ENCODE measurements around the gene NPIPA7. TPM values are rescaled to one million over a fixed set of nuclear protein-coding genes. Genes with fewer than 3 reads are reported as not detected.
"Not testable (repeated sequence)": the region's sequence is repeated elsewhere in the genome, so short reads cannot be mapped to it uniquely, and the experiment has no call there.

Gene NPIPA7
- total RNA-seq, 1 donor from 2014 or later, result 11.4 TPM

DNA sequence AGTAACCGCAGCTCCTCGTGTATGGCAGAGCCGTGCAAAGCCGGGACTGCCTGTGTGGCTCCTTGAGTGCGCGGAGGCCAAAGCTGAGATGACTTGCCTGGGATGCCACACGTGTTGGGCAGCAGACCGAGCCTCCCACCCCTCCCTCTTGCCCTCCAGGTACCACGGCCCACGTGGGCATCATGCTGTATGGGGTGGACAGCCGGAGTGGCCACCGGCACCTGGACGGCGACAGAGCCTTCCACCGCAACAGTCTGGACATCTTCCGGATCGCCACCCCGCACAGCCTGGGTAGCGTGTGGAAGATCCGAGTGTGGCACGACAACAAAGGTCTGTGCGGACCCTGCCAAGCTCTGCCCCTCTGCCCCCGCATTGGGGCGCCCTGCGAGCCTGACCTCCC is 4.7 kb upstream of the NPIPA7 start:
- not testable (repeated sequence) for H3K9me3 Mint-ChIP-seq (ENCODE audit: low read depth); H3K4me3 Mint-ChIP-seq (ENCODE audit: low read depth); H3K27me3 Mint-ChIP-seq; H3K4me1 Mint-ChIP-seq (ENCODE audit: low read depth); DNase-seq (ENCODE audit: low spot score, unreplicated experiment); H3K36me3 Mint-ChIP-seq (ENCODE audit: insufficient read depth); H3K27ac Mint-ChIP-seq

DNA sequence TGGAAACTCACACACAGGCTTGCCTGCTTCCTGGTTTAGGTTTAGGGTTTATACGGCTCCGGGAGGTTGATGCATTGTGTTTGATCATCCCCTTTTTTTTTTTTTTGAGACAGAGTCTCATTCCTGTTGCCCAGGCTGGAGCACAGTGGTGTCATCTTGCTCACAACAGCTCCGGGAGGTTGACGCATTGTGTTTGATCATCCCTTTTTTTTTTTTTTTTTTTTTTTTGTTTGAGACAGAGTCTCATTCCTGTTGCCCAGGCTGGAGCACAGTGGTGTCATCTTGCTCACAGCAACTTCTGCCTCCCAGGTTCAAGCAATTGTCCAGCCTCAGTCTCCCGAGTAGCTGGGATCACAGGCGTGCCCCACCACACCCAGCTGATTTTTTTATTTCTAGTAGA is 20.7 kb downstream of the NPIPA7 start:
- not testable (repeated sequence) for H3K27me3 Mint-ChIP-seq; H3K4me1 Mint-ChIP-seq (ENCODE audit: low read depth); DNase-seq (ENCODE audit: low spot score, unreplicated experiment); H3K36me3 Mint-ChIP-seq (ENCODE audit: insufficient read depth); H3K9me3 Mint-ChIP-seq (ENCODE audit: low read depth); H3K4me3 Mint-ChIP-seq (ENCODE audit: low read depth); H3K27ac Mint-ChIP-seq

DNA sequence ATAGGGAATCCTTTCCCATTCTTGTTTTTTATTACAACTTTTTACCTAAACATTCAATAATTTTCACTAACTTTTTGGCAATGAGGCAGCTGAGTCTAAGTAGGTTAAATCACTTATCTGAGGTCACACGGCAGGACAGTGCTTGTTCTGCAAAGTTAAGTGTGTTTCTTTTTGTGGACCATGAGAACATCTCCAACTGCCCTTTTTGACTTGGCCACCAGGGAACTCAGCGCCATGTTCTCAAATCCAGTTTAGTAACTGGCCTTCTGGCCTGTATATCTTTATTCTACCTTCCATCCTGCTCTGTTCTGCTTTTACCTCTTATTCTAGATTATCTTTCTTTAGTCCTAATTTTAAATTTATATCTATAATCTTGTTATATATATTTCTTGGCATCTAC is 23.4 kb downstream of the NPIPA7 start:
- H3K4me1 Mint-ChIP-seq (ENCODE audit: low read depth); H3K9me3 Mint-ChIP-seq (ENCODE audit: low read depth); H3K27ac Mint-ChIP-seq; H3K36me3 Mint-ChIP-seq (ENCODE audit: insufficient read depth); H3K27me3 Mint-ChIP-seq; DNase-seq (ENCODE audit: low spot score, unreplicated experiment); H3K4me3 Mint-ChIP-seq (ENCODE audit: low read depth): not testable (repeated sequence)

DNA sequence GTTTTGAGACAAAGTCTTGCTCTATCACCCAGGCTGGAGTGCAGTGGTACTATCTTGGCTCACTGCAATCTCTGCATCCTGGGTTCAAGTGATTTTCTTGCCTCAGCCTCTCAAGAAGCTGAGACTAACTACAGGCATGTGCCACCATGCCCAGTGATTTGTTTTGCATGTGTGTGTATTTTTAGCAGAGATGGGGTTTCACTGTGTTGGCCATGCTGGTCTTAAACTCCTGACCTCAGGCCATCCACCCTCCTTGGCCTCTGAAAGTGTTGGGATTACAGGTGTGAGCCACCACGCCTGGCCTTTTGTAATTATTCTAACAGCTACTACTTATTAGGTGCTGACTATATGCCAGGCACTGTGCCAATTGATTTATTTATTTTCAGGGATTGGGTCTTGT is 25.3 kb downstream of the NPIPA7 start:
- not testable (repeated sequence) for H3K9me3 Mint-ChIP-seq (ENCODE audit: low read depth); H3K4me3 Mint-ChIP-seq (ENCODE audit: low read depth); DNase-seq (ENCODE audit: low spot score, unreplicated experiment); H3K27me3 Mint-ChIP-seq; H3K4me1 Mint-ChIP-seq (ENCODE audit: low read depth); H3K36me3 Mint-ChIP-seq (ENCODE audit: insufficient read depth); H3K27ac Mint-ChIP-seq

DNA sequence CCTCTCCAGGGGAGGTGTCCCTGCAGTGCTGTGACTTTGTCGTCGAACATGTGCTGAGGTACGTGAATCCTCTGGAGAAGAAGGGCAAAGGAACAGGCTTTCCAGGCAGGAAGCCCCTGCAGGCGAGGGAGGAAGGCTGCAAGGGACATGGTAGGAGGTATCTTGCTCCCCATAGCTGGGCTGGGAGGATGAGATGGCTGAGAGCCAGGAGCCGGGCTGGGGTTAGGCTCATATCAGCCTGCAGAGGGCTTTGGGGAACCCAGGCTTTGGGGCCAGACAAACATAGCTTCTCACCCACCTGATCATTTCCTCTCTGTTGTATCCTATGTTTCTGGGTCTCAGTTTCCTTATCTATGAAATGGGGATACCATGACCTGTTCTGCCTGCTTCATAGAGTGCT is 26.5 kb downstream of the NPIPA7 start:
- H3K9me3 Mint-ChIP-seq (ENCODE audit: low read depth); H3K4me1 Mint-ChIP-seq (ENCODE audit: low read depth); H3K36me3 Mint-ChIP-seq (ENCODE audit: insufficient read depth); H3K27ac Mint-ChIP-seq; DNase-seq (ENCODE audit: low spot score, unreplicated experiment); H3K27me3 Mint-ChIP-seq; H3K4me3 Mint-ChIP-seq (ENCODE audit: low read depth): not testable (repeated sequence)

DNA sequence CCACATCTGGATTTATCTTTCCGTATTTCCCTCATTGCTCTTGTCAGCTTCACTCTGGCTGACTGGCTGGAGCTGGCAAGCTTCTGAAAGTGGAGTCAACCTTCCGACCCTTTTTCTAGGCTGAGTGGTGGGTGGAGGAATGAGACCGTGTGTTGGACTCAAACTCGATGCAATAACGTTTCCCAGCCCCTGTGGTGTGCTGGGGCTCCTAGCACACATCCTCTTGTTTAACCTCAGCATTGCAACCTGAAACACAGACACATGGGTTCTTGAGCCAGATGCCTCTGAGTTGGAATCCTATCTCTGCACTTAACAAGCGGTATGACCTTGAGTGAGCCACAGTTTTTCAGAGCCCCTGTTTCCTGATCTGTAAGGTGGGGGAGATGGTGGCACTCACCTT is 29.5 kb downstream of the NPIPA7 start:
- not testable (repeated sequence) for DNase-seq (ENCODE audit: low spot score, unreplicated experiment); H3K4me1 Mint-ChIP-seq (ENCODE audit: low read depth); H3K27me3 Mint-ChIP-seq; H3K9me3 Mint-ChIP-seq (ENCODE audit: low read depth); H3K27ac Mint-ChIP-seq; H3K36me3 Mint-ChIP-seq (ENCODE audit: insufficient read depth); H3K4me3 Mint-ChIP-seq (ENCODE audit: low read depth)

DNA sequence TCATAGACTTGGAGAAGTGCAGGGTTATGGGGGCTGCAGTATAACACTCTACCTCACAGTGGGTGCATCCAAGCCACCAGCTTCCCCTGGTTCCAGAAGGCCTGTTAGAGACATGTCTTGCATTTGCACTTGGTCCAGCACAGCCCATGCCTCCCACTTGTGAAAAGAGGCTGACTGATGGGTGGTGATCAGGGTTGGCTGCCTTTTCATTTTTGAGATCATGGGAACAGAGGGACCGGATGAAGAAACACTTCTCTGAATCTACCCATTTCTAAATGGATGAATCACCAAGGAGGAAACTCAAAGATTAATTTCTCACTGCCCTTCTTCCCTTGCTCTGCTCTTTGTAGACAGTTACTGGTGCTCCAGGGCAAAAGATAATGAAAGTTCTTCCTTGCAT is 34.8 kb downstream of the NPIPA7 start:
- not testable (repeated sequence) for DNase-seq (ENCODE audit: low spot score, unreplicated experiment); H3K27ac Mint-ChIP-seq; H3K27me3 Mint-ChIP-seq; H3K4me1 Mint-ChIP-seq (ENCODE audit: low read depth); H3K4me3 Mint-ChIP-seq (ENCODE audit: low read depth); H3K36me3 Mint-ChIP-seq (ENCODE audit: insufficient read depth); H3K9me3 Mint-ChIP-seq (ENCODE audit: low read depth)

DNA sequence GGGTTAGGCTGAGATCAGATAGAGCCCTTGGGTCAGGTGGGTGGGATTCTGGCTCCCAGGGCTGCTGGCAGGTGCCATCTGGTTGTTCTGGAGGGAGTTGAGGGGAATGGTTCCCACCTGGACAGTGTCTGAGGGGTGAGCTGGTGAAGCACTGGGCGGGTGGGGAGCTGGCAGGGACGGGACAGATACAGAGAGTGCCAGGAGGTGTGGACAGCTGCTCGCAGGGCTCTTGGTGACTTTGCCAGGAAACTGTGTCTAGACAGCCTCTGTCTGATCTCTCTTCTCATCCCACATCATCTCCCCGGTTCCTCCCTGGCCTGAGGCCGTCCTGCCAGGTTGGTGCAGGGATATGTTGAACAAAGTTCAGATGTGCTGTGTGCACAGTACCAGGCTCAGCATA is 38.1 kb downstream of the NPIPA7 start:
- not testable (repeated sequence) for H3K4me3 Mint-ChIP-seq (ENCODE audit: low read depth); H3K27me3 Mint-ChIP-seq; DNase-seq (ENCODE audit: low spot score, unreplicated experiment); H3K36me3 Mint-ChIP-seq (ENCODE audit: insufficient read depth); H3K4me1 Mint-ChIP-seq (ENCODE audit: low read depth); H3K27ac Mint-ChIP-seq; H3K9me3 Mint-ChIP-seq (ENCODE audit: low read depth)

DNA sequence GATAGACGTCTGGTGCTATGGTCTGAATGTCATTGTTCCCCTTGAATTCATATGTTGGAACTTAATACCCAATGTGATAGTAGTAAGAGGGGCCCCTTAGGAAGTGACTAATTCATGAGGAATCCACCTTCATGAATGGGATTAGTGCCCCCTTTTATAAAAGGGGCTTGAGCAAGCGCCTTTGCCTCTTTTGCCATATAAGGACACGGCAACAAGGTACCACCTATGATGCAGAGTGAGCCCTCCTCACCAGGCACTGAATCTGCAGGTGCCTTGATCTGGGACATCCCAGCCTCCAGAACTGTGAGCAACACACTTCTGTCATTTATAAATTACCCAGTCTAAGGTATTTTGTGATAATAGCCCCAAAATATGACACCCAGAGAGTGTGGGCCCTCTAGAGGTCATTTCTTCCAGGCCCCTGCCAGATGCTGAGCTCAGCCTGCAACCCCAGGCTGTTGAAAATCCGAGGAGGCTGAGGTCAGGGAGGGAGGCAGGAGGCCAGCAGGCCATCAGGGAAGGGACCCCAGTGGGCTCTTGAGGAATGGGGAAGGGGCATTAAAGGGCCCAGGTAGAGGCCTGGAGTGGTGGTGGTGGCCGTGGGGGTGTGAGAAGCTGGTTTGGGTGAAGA is 39.1 kb downstream of the NPIPA7 start:
- H3K27ac Mint-ChIP-seq; H3K4me3 Mint-ChIP-seq (ENCODE audit: low read depth); H3K36me3 Mint-ChIP-seq (ENCODE audit: insufficient read depth); DNase-seq (ENCODE audit: low spot score, unreplicated experiment); H3K9me3 Mint-ChIP-seq (ENCODE audit: low read depth); H3K27me3 Mint-ChIP-seq; H3K4me1 Mint-ChIP-seq (ENCODE audit: low read depth): not testable (repeated sequence)

DNA sequence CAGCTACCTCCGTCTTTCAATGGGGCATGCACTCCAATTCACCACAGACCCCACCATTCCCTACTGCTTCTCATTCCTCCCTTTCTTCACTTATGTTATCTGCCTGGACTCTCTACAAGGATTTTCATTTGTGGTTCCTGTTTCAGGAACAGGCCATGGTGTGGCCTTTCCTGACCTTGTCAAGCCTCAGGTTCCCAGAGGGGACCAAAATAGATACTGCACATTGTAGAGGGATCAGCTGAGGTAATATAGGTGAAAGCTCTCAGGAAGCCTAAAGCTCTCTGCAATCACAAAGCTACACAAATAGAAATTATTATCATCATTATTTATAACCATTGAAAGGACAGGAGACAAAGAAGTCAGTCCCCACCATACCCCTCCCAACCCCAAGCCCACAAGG is 41.6 kb downstream of the NPIPA7 start:
- not testable (repeated sequence) for H3K9me3 Mint-ChIP-seq (ENCODE audit: low read depth); H3K27ac Mint-ChIP-seq; H3K4me3 Mint-ChIP-seq (ENCODE audit: low read depth); DNase-seq (ENCODE audit: low spot score, unreplicated experiment); H3K4me1 Mint-ChIP-seq (ENCODE audit: low read depth); H3K27me3 Mint-ChIP-seq; H3K36me3 Mint-ChIP-seq (ENCODE audit: insufficient read depth)

DNA sequence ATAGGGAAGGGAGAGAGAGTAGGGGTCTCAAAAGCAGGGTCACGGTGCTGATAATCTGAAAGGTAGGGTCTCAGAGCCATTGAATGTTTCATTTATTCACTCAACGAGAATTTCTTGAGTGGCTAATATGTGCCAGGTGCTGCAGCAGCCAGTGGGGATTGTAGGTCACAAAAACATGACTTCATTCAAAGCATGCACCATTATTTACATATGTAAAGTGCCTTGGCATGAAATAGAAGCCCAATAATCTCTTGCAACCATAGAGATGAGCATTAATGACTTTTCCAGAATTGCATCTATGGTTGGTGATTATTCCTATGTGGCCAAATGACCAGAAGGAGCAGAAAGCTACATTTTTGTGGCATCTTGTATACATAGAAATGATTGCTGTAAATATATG is 46.2 kb downstream of the NPIPA7 start:
- not testable (repeated sequence) for H3K9me3 Mint-ChIP-seq (ENCODE audit: low read depth); H3K36me3 Mint-ChIP-seq (ENCODE audit: insufficient read depth); H3K27me3 Mint-ChIP-seq; H3K4me1 Mint-ChIP-seq (ENCODE audit: low read depth); H3K4me3 Mint-ChIP-seq (ENCODE audit: low read depth); DNase-seq (ENCODE audit: low spot score, unreplicated experiment); H3K27ac Mint-ChIP-seq

DNA sequence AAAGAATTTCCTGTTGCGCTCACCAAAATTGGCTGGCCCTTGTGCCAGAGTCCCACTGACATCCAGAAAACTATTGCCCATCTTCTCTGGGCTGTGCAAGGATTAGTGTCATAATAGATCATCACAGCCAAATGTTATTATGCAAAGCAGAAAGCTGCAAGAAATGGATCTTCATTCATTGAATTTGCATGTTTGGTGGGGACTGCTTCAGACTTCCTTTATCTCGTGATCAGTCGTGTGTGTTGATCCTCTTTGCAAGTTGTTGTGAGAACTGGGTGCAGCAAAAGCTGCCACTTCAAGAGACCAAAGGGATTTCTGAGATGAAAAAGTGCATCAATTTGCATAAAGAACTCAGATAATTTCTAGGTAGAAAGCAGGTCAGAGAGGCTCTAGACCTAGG is 52.2 kb downstream of the NPIPA7 start:
- not testable (repeated sequence) for H3K4me1 Mint-ChIP-seq (ENCODE audit: low read depth); H3K9me3 Mint-ChIP-seq (ENCODE audit: low read depth); DNase-seq (ENCODE audit: low spot score, unreplicated experiment); H3K36me3 Mint-ChIP-seq (ENCODE audit: insufficient read depth); H3K27ac Mint-ChIP-seq; H3K27me3 Mint-ChIP-seq; H3K4me3 Mint-ChIP-seq (ENCODE audit: low read depth)

DNA sequence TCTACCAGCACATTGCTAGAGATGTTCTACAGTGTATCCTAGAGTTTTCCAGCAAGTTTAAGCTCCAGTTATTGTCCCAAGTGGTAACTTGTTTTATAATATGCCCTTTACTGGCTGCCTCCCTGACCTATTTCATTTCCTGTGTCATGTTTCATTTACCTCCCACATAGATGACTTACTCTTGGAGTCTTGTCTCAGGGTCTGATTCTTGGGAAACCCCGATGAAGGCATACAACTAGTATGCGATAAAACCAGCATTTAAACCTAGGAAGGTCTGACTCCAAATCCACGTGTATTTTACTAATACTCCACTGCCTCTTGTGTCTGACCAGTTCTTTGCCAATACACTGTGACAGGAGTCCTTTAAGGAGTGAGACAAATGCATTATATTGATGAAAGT is 55.8 kb downstream of the NPIPA7 start:
- H3K36me3 Mint-ChIP-seq (ENCODE audit: insufficient read depth); H3K4me3 Mint-ChIP-seq (ENCODE audit: low read depth); DNase-seq (ENCODE audit: low spot score, unreplicated experiment); H3K27ac Mint-ChIP-seq; H3K9me3 Mint-ChIP-seq (ENCODE audit: low read depth); H3K27me3 Mint-ChIP-seq; H3K4me1 Mint-ChIP-seq (ENCODE audit: low read depth): not testable (repeated sequence)

DNA sequence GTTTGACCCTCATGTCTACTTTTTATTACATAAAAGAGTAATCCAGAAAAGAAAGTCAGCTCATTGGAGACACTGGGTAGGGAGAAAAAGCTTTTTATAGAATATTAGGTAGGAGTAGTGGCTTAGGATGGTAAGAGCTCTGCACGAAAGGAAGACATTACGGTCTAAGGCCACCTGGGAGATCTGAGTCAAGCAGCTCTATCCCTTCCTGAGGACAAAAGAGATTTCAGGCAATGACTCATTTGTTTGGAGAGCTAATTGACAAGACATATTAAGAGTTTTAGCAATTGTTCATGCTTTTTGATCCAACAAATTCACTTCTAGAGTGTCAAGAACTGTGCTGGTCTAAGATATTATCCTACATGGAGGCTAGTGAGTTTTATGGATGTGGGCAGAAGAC is 62.5 kb downstream of the NPIPA7 start:
- not testable (repeated sequence) for H3K36me3 Mint-ChIP-seq (ENCODE audit: insufficient read depth); H3K27me3 Mint-ChIP-seq

More for the DNA sequence above, 62.5 kb downstream of the NPIPA7 start:
- not testable (repeated sequence) for DNase-seq (ENCODE audit: low spot score, unreplicated experiment); H3K4me1 Mint-ChIP-seq (ENCODE audit: low read depth); H3K9me3 Mint-ChIP-seq (ENCODE audit: low read depth); H3K27ac Mint-ChIP-seq; H3K4me3 Mint-ChIP-seq (ENCODE audit: low read depth)
